ENCODE measurements around the gene GPRC5A.

GPRC5A gene

DNA sequence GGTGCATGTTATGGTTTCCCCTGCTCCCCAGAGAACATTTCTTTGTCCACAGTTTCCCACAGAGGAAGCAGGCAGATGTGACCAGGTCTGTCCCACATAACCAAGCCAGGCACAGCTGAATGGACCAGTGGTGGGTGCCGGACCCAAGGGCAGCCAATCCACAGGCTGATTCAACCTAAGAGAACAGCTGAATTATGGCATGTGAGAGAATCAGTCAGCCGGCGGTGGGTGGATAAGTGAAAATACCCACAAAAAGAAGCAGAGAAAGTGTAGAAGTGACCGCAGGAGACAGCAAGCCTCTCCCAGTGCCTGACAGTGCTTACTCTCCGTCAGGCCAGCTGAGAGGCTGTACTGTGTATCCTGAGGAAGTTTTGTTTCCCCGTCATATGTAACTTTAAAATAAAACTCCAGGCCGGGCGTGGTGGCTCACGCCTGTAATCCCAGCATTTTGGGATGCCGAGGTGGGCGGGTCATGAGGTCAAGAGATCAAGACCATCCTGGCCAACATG lies 45.7 kb downstream of the GPRC5A start:
- H3K9me2 ChIP-seq (ENCODE audit: low read depth, low read length), result no peaks in the 10 kb centered on the region
- no peaks in the 10 kb centered on the region for H3K9me3 ChIP-seq (ENCODE audit: low read length)
- H3F3A ChIP-seq (ENCODE audit: insufficient read depth, low read length), result no peaks in the 10 kb centered on the region
- no peaks in the 10 kb centered on the region for H3K79me2 ChIP-seq (ENCODE audit: insufficient read depth, low read length)
- TF ChIP-seq CTCF (IDR thresholded peaks at IDR 0.05; ENCODE audit: low read length), result no peak
- no peak for TF ChIP-seq EZH2 (IDR thresholded peaks at IDR 0.05; ENCODE audit: borderline replicate concordance, low read length)
- no peak overlapping the region for H2AFZ ChIP-seq (ENCODE audit: low read length)
- H3K36me3 ChIP-seq (ENCODE audit: insufficient read depth, low read length), result no peaks in the 10 kb centered on the region
- no peak overlapping the region for H3K27ac ChIP-seq (ENCODE audit: low read depth, low read length, poor library complexity, severe bottlenecking)
- no peak overlapping the region for H3K9ac ChIP-seq (ENCODE audit: low read length)
- H4K20me1 ChIP-seq (ENCODE audit: insufficient read depth, low read length), result no peaks in the 10 kb centered on the region
- 0 out of 2 replicates have a peak, but pooled peaks cover 3% of the 10 kb centered on the region for H3K27me3 ChIP-seq (ENCODE audit: insufficient read depth, low read length)
- no peak overlapping the region for H3K4me3 ChIP-seq (ENCODE audit: low read depth, low read length, poor library complexity, severe bottlenecking)
- H3K4me2 ChIP-seq (ENCODE audit: low read length), result no peak overlapping the region
- H3K4me1 ChIP-seq (ENCODE audit: insufficient read depth, low read length, severe bottlenecking), result no peaks in the 10 kb centered on the region

DNA sequence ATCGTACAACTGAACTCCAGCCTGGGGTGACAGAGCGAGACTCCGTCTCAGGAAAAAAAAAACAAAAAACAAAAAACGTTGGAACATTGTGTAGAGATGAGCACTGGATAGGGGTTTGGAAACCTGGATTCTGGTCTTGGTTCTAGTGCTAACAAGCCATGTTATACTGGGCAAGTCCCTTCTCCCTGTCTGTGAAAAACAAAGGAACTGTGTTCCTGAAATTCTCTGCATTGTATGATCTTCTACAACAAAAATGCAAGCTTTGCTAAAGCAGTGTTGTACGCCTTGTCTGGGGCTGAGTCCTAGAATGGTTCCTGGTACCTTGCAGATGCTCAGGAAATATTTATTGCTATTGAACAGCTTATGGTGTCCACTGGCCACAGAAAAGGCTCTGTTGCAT lies 47.2 kb downstream of the GPRC5A start:
- H3K27me3 ChIP-seq (ENCODE audit: insufficient read depth, low read length), result 0 out of 2 replicates have a peak, but pooled peaks cover 3% of the 10 kb centered on the region
- H3K9me3 ChIP-seq (ENCODE audit: low read length), result no peaks in the 10 kb centered on the region
- TF ChIP-seq EZH2 (IDR thresholded peaks at IDR 0.05; ENCODE audit: borderline replicate concordance, low read length) (no peak), CTCF (IDR thresholded peaks at IDR 0.05; ENCODE audit: low read length) (no peak)
- no peaks in the 10 kb centered on the region for H3K36me3 ChIP-seq (ENCODE audit: insufficient read depth, low read length)
- no peak overlapping the region for H3K27ac ChIP-seq (ENCODE audit: low read depth, low read length, poor library complexity, severe bottlenecking)
- H4K20me1 ChIP-seq (ENCODE audit: insufficient read depth, low read length), result no peaks in the 10 kb centered on the region
- H3K9me2 ChIP-seq (ENCODE audit: low read depth, low read length), result no peaks in the 10 kb centered on the region
- H3K4me3 ChIP-seq (ENCODE audit: low read depth, low read length, poor library complexity, severe bottlenecking), result no peak overlapping the region
- no peak overlapping the region for H3K9ac ChIP-seq (ENCODE audit: low read length)
- H3F3A ChIP-seq (ENCODE audit: insufficient read depth, low read length), result no peaks in the 10 kb centered on the region
- H3K79me2 ChIP-seq (ENCODE audit: insufficient read depth, low read length), result no peaks in the 10 kb centered on the region
- H3K4me2 ChIP-seq (ENCODE audit: low read length), result no peak overlapping the region
- H2AFZ ChIP-seq (ENCODE audit: low read length), result no peak overlapping the region
- no peaks in the 10 kb centered on the region for H3K4me1 ChIP-seq (ENCODE audit: insufficient read depth, low read length, severe bottlenecking)

DNA sequence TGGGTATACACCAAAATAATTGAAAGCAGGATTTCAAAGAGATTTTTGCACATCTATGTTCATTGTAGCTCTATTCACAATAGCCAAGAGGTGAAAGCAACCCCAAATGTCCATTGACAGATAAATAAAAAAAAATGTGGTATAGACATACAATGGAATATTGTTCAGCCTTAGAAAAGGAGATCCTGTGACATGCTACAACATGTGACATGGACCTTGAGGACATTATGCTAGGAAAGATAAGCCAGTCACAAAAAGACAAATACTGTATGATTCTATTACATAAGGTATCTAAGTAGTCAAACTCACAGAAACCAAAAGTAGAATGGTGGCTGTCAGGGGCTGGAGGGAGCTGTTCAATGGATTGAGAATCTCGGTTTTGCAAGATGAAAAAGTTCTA lies 48.5 kb downstream of the GPRC5A start:
- Histone ChIP-seq H4K20me1 (ENCODE audit: insufficient read depth, low read length) (no peaks in the 10 kb centered on the region), H3K4me3 (ENCODE audit: low read depth, low read length, poor library complexity, severe bottlenecking) (no peak overlapping the region), H3K4me2 (ENCODE audit: low read length) (no peak overlapping the region), H2AFZ (ENCODE audit: low read length) (no peak overlapping the region), H3F3A (ENCODE audit: insufficient read depth, low read length) (no peaks in the 10 kb centered on the region), H3K9me2 (ENCODE audit: low read depth, low read length) (no peaks in the 10 kb centered on the region), H3K27me3 (ENCODE audit: insufficient read depth, low read length) (0 out of 2 replicates have a peak, but pooled peaks cover 3% of the 10 kb centered on the region), H3K27ac (ENCODE audit: low read depth, low read length, poor library complexity, severe bottlenecking) (no peak overlapping the region), H3K9me3 (ENCODE audit: low read length) (no peaks in the 10 kb centered on the region), H3K36me3 (ENCODE audit: insufficient read depth, low read length) (no peaks in the 10 kb centered on the region), H3K79me2 (ENCODE audit: insufficient read depth, low read length) (no peaks in the 10 kb centered on the region), H3K4me1 (ENCODE audit: insufficient read depth, low read length, severe bottlenecking) (no peaks in the 10 kb centered on the region), H3K9ac (ENCODE audit: low read length) (no peak overlapping the region)
- TF ChIP-seq EZH2 (IDR thresholded peaks at IDR 0.05; ENCODE audit: borderline replicate concordance, low read length) (no peak), CTCF (IDR thresholded peaks at IDR 0.05; ENCODE audit: low read length) (no peak)

All from OCI-LY1 (cell line).